PFSK-1 (cell line): ENCODE data around the gene NFE2L3.

Experiments
- FOXP2 ChIP-seq: optimal IDR thresholded peaks from 2 replicates; pipeline ENCODE3; 2011; ENCODE audit warnings: borderline replicate concordance, control low read depth, inconsistent platforms; ENCODE audit not compliant: insufficient read depth; ENCODE audit errors: extremely low read length, extremely low read depth
- POLR2AphosphoS5 ChIP-seq: IDR thresholded peaks from 2 replicates; pipeline ENCODE4 v1.6.1; 2012; ENCODE audit warnings: low read depth, mild to moderate bottlenecking, control low read depth, low read length, moderate library complexity
- REST ChIP-seq, 2 experiments: IDR thresholded peaks; 2 replicates each; pipeline versions ENCODE4 v1.6.1 to v1.8.0; 2011 to 2012; ENCODE audit warnings: low read depth in 2 of 2, low read length in 2 of 2, control low read depth in 1 of 2, inconsistent platforms in 1 of 2, mild to moderate bottlenecking in 1 of 2, moderate library complexity in 1 of 2; ENCODE audit not compliant: insufficient read depth in 1 of 2
- SIN3A ChIP-seq: IDR thresholded peaks from 2 replicates; pipeline ENCODE4 v1.6.1; 2012; ENCODE audit warnings: mild to moderate bottlenecking, low read length, moderate library complexity, borderline replicate concordance; ENCODE audit not compliant: insufficient read depth
- TAF1 ChIP-seq: IDR thresholded peaks from 2 replicates; pipeline ENCODE4 v1.6.1; 2012; ENCODE audit warnings: low read length, control low read depth, borderline replicate concordance; ENCODE audit not compliant: insufficient read depth

The NFE2L3 gene

GRCh38 chr7:26160896-26161295, 8.9 kb downstream of the NFE2L3 start:
- no peak for TF ChIP-seq SIN3A
- TF ChIP-seq FOXP2, result no peak
- TF ChIP-seq REST (IDR thresholded peaks at IDR 0.05; ENCODE audit: insufficient read depth in 1 of 2, low read depth in 2 of 2, low read length in 2 of 2), result no peak
- no peak for TF ChIP-seq POLR2AphosphoS5
- TF ChIP-seq TAF1, result no peak

- no peak for TF ChIP-seq SIN3A
- no peak for TF ChIP-seq REST (IDR thresholded peaks at IDR 0.05; ENCODE audit: insufficient read depth in 1 of 2, low read depth in 2 of 2, low read length in 2 of 2)
- TF ChIP-seq TAF1, result no peak
- no peak for TF ChIP-seq POLR2AphosphoS5
- no peak for TF ChIP-seq FOXP2
These were observed 10.4 kb downstream of the NFE2L3 start for GRCh38 chr7:26162431-26162830.

- no peak for TF ChIP-seq POLR2AphosphoS5
- no peak for TF ChIP-seq FOXP2
- no peak for TF ChIP-seq SIN3A
- TF ChIP-seq REST (IDR thresholded peaks at IDR 0.05; ENCODE audit: insufficient read depth in 1 of 2, low read depth in 2 of 2, low read length in 2 of 2), result no peak
- TF ChIP-seq TAF1, result no peak
These were observed 14.1 kb downstream of the NFE2L3 start for GRCh38 chr7:26165950-26166683.

GRCh38 chr7:26166684-26167266, 14.8 kb downstream of the NFE2L3 start:
- TF ChIP-seq SIN3A (no peak), FOXP2 (no peak), POLR2AphosphoS5 (no peak), TAF1 (no peak), REST (IDR thresholded peaks at IDR 0.05; ENCODE audit: insufficient read depth in 1 of 2, low read depth in 2 of 2, low read length in 2 of 2) (no peak)
